GM10248 (cell line): ENCODE measurements around the gene LCN2.

Experiments
- CTCF ChIA-PET: fragments of 300-600 bp; sonication (Branson Sonifier 250); formaldehyde crosslinking; extraction: SDS; loops from one replicate; lab custom pipeline; 2021; ENCODE audit warnings: antibody characterized with exemption; lab: Yijun Ruan, JAX
- POLR2A ChIA-PET: fragments of 350-650 bp; sonication (Branson Sonifier 250); formaldehyde crosslinking; extraction: SDS; loops from one replicate; lab custom pipeline; 2020; ENCODE audit warnings: antibody characterized with exemption; lab: Yijun Ruan, JAX
- DNase-seq: peaks from one replicate; pipeline ENCODE4 v3.0.0; 2012; ENCODE audit errors: extremely low spot score
- CTCF ChIP-seq: IDR thresholded peaks from 2 replicates; pipeline ENCODE4 v1.5.1; 2012; ENCODE audit warnings: mild to moderate bottlenecking, low read depth; ENCODE audit errors: extremely low read depth, missing control alignments, control extremely low read depth

LCN2 gene

GRCh38 chr9:128191406-128192046 lies 42.3 kb downstream of the LCN2 start, which contains the start of gene CIZ1:
Gene CIZ1 (minus strand): TSS chr9:128191572. CDS start chr9:128190857, 715 bp downstream.
- ChIA-PET CTCF (interaction anchor here (0.7 to 3.3 kb wide), 13 partner anchors 9 to 119 kb away, joined by 3 to 23 read pairs (median 4); no protein-coding TSS in a partner anchor), POLR2A (interaction anchor here (0.7 kb wide), 1 partner anchor 27 kb away, joined by 3 read pairs; no protein-coding TSS in a partner anchor)
- peak; percentile 86 for TF ChIP-seq CTCF
- peak; percentile 93 for DNase-seq

GRCh38 chr9:128192601-128193371 lies 43.5 kb downstream of the LCN2 start:
- ChIA-PET CTCF (interaction anchor here (0.8 to 3.3 kb wide), 3 partner anchors 8 to 27 kb away, joined by 3 to 20 read pairs (median 15); no protein-coding TSS in a partner anchor), POLR2A (no interaction called here)
- TF ChIP-seq CTCF = no peak
- DNase-seq = peak; percentile 77

GRCh38 chr9:128193469-128194096 lies 44.3 kb downstream of the LCN2 start:
- no peak for DNase-seq
- TF ChIP-seq CTCF = no peak
- CTCF ChIA-PET = interaction anchor here (2.4 kb wide), 1 partner anchor 8 kb away, joined by 15 read pairs; no protein-coding TSS in a partner anchor
- POLR2A ChIA-PET = no interaction called here

GRCh38 chr9:128201441-128202369 lies 52.5 kb downstream of the LCN2 start:
- no peak for TF ChIP-seq CTCF
- CTCF ChIA-PET = interaction anchor here (1.5 to 4.4 kb wide), 4 partner anchors 9 to 16 kb away, joined by 4 to 23 read pairs (median 16); partner anchors contain the start of gene CIZ1
- DNase-seq = no peak
- POLR2A ChIA-PET = no interaction called here

GRCh38 chr9:128202648-128203023 lies 53.4 kb downstream of the LCN2 start:
- no peak for TF ChIP-seq CTCF
- POLR2A ChIA-PET = no interaction called here
- CTCF ChIA-PET = interaction anchor here (3.1 to 4.4 kb wide), 2 partner anchors 10 to 12 kb away, joined by 15 to 23 read pairs; partner anchors contain the start of gene CIZ1
- no peak for DNase-seq
